GM21423 (cell line): ENCODE results near the gene PITHD1.
"Not testable (repeated sequence)": the region's sequence is repeated elsewhere in the genome, so short reads cannot be mapped to it uniquely, and the experiment has no call there.

ENCODE experiments used
- ATAC-seq: cut with Tn5 transposase; IDR thresholded peaks from one replicate; pipeline ENCODE4 v1.9.1; 2021; ENCODE audit warnings: mild to moderate bottlenecking, moderate library complexity; ENCODE audit not compliant: unreplicated experiment

Gene PITHD1

DNA sequence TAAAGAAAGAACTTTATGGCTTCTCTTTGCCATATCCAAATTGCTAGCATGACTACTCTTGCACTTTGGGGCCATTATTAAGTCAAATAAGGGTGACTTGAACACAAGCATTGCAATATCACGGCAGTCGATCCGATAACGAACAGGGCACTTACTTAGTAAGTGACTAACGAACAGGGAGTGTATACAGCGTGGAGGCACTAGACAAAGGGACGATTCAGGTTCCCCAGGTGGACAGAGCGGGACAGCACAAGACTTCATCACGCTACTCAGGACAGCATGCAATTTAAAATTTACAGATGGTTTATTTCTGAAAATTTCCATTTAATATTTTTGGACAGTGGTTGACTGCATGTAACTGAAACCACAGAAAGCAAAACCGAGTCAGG lies 5.4 kb upstream of the PITHD1 start:
- no peak for ATAC-seq

DNA sequence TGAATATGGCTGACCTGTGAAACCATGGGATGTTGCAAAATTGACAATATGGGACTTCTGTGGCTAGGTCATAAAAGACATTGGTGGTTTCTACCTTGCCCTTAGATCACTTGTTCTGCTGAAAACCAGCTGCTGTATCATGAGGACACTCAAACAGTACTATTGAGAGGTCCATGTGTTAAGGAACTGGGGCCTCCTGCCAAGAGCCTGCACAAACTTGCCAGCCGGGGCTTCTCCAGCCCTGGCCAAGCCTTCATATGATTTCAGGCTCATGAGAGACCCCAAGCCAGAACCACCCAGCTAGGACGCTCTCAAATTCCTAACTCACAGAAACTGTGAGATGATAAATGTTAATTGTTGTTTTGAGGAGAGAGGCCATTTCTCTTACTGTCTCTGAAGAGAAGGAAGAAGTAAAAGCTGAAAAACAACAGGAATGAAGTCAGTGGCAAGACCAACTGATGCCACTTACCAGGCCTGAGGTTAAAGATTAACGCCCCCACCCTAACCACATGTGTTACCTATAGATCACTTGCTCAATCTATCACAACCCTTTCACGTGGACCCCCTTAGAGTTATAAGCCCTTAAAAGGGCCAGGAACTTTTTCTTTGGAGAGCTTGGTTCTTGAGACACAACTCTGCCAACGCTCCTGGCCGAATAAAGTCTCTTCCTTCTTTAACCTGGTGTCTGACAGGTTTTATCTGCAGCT lies 3.9 kb upstream of the PITHD1 start:
- no peak for ATAC-seq

DNA sequence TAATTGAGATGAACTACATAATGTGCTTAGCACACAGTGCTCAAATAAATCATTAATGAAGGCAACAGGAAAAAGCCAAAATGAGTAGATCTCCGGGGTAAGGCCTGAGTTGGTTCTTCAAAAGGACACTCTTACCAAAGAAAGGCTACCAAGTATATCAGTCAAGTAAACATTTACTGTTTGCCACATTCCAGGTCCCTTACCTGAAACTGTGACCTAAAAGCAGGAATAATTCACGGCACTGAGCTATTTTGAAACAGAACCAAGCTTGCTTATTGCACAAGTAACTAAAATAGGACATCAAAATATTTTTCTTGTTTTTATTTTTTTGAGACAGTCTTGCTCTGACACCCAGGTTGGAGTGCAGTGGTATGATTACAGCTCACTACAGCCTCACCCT lies 2.0 kb upstream of the PITHD1 start:
- no peak for ATAC-seq

DNA sequence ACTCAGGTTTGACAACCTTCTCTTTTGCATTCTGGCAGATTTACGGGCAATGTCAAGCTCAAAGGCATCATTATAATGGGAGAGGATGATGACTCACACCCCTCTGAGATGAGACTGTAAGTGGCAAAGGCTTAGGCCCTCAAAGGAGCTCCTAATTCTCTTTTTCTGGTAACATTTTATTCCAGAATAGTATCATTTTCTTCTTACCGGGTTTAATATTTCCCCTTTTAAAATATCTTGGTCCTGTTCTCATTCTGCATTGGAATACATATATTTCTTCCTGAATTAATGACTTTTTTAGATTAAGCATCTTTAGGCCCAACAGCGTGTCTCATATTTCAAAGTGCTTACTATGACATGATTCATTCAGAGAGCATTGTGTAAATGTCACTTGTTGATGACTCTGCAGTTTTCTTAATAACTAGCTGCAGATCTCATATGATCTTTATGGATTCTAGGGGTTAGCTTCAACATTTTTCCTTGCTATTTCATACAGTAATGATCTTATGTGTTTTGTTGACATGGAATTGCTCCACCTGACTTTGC lies 1.7 kb downstream of the PITHD1 start:
- no peak for ATAC-seq

DNA sequence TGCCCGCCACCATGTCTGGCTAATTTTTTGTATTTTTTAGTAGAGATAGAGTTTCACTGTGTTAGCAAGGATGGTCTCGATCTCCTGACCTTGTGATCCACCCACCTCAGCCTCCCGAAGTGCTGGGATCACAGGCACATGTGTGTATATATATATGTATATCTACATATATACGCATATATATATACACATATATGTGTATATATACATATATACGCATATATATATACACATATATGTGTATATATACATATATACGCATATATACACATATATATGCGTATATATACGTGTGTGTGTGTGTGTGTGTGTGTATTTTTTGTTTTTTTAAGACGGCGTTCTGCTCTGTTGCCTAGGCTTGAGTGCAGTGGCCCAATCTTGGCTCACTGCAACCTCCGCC lies 4.9 kb downstream of the PITHD1 start:
- ATAC-seq, result not testable (repeated sequence)

DNA sequence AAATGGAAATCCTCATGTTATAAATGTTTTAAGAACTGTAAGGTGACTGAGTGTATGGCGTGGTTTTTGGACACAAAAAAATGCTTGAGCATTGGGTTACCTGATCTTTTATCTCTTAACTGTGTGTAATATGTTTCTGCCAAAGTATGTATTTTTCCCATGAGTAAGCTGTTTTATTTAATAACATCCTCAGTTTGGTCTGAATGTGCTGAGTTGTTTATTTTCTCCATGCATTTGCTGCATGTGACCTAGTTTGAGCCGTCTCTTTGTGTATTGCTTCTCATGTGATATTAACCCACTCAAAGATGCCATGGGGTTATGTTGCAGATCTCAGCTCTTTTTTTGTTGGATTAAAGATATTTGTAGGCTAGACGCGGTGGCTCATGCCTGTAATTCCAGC lies 6.6 kb downstream of the PITHD1 start:
- no peak for ATAC-seq

DNA sequence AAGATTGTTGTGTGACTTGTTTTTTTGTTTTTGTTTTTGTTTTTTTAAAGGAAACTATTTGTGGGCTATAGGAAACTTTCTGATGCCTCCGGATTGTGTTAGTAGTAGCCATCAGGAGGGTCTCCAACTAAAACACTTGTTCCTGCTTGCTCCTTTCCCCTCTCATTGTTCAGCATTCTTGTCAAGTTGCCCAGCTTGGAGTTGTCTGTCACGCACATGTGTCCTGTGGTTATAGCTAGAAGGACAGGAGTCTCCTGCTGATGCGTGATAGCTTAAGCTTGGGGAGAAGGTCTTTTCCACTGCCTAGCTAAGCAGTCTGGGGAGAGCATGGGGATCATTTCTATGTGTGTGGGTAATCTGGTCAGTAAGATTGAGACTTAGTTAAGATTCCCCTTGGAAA lies 9.5 kb downstream of the PITHD1 start:
- ATAC-seq, result no peak

DNA sequence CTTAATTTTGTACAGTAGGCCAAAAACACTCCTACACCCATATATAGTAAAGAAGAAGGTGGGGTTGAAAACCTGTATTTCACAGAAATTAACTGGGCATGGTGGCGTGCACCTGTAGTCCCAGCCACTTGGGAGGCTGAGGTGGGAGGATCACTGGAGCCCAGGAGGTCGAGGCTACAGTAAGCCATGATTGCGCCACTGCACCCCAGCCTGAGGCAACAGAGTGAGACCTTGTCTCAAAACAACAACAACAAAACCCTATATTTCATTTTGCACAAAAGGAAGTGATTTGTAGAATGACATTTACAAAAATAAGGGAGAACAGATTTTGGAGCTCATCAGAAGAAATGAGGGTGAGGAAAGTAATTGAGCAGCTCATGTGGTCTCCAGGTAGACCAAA lies 10.5 kb downstream of the PITHD1 start:
- ATAC-seq, result no peak

DNA sequence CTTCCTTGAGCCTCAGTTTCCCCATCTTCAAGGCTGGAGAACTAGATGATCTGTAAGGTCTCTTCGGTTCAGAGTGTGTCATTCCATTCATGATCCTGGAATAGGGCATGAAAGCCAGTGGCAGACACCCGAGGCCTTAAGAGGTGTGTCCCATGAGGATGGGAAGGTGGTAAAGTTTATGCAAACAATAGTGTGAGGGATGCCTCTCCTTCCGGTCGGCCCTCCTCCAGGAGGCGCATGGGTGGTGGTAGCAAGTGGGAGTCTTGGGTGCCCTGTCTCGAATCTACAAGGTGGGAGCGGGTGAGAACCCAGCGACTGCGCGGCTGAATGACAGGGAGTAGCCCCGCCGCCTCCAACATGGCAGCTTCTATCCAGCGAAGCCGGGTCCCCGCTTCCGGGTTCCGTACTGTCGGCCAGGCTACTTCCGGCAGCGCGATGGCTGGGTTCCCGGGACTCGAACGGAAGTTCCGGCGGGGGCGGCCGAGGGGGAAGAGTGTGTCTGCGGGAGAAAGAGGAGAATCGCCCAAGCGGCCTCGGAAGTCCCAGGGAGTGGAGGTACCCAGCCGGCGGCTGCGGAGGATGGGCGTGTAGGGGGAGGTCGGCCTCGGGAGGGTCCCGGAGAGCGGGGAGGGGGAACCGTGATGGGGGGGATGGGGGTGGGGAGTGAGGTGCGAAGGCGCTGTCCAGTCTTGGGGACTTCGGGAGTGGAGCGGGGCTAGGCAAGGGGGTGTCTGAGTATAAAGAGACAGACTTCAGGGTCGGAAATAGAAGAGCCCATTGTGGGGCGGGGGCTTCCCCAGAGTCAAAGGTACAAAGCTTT lies 12.7 kb downstream of the PITHD1 start, which contains the start of gene LYPLA2:
TSS of gene LYPLA2 (plus strand) at position 450 of the 820 bp plus-strand sequence. CDS start 1,538 bp downstream, outside the sequence.
- ATAC-seq, result peak; percentile 78

DNA sequence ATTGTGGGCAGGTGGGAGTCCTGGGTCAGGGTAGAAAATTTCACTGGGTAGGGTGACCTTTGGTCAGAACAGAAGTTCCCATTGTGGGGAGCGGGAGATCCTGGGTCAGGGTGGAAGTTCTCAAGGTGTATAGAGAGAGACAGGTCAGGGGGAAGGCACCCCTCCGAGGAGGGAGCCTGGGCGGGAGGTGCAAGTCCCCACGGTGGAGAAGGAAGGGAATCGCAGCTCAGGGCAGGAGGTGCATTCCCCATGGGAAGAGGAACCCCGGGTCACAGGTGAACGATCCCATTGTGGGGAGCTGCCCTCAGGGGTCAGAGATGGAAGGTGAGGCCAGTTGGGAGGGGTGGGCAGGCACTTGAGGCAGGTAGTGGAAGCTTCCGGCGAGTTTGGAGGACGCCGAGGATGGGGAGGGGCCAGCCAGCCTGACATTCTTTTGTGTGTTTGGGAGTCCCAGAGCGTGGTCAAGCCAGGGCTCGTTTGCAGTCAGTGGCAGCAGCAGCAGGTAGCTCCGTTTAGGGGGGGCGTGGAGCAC lies 13.4 kb downstream of the PITHD1 start:
- no peak for ATAC-seq

DNA sequence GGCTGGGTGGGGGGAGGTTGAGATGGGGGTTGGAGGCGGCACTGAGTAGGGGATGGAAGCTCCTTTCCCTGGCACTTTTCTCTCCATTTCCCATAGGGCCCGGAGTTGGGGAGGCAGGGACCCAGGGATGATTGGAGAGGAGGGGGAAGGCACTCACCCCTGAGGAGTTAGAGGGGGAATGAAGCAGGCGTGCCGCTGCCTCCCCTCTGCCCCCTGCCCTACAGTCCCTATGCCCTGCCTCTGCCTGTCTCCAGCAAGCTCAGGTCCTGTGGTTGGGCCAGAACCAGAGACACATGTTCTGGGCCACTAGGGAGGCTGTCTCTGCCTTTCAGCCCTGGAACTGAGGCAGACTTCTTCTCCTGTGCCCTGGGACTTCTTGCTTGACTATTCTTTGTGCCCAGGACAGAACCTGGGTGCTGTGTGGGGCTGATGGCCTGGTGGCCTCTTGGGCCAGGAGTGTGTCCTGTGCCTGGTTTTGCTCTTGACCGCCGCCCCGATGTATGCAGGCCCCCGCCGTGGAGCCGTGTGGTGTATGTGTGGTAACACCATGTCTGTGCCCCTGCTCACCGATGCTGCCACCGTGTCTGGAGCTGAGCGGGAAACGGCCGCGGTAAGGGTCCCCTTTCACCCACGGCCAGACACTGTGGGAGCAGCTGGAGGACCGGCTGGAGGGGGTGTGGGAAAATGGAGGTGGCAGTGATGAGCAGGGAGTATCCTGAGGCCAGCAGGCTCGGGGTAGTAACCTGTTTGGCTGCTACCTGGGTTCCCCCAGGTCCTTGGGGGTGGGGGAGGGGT lies 14.1 kb downstream of the PITHD1 start:
- ATAC-seq, result no peak

DNA sequence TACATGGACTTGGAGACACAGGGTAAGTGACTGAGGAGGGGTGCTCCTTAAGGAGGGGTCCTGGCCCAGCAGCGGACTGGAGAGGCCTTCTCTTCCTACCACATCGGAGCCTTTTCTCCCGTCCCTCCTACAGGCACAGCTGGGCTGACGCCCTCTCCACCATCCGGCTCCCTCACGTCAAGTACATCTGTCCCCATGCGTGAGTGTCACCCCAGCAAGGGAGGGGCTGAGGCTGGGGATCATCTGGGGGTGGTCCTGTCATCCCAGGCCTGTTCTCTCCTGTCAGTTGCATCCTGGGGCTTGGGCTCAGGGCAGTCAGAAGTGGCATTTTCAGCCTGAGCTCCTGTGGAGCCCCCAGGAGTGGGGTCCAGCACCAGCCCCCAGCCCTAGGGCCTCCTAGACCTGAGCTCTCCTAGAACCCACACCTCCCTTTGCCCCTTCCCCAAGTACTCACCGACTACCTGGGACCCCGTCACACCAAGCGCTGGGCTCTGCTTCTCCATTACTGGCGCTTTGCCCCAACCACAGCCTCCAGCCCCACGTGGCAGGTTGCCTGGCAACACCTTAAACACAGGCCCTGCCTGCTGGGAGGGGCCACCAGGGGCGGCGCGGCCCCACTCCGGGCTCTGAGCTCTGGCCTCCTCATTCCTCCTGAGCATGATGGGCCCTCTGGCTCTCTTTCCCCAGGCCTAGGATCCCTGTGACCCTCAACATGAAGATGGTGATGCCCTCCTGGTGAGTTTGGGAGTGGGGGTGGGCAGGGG lies 15.0 kb downstream of the PITHD1 start:
- no peak for ATAC-seq

DNA sequence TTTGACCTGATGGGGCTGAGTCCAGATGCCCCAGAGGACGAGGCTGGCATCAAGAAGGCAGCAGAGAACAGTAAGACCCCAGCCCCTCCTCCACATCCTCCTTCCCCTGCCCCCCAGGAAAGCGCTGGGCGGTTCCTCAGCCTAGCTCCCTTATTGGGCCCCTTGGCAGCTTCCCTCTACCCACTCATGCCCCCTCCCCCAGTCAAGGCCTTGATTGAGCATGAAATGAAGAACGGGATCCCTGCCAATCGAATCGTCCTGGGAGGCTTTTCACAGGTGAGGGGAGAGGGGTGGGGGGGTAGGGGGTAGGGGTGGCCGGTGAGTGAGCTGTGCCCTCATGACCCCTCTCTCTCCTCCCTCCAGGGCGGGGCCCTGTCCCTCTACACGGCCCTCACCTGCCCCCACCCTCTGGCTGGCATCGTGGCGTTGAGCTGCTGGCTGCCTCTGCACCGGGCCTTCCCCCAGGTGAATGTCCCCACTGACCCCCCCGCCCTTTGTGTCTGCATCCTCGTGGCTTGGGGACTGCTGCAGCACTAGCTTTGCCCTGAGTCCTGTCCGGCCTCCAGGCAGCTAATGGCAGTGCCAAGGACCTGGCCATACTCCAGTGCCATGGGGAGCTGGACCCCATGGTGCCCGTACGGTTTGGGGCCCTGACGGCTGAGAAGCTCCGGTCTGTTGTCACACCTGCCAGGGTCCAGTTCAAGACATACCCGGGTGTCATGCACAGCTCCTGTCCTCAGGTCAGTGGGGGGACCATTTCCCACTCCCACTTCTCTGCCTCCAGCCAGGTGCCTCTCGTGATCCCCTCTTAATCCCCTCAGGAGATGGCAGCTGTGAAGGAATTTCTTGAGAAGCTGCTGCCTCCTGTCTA lies 15.9 kb downstream of the PITHD1 start:
- ATAC-seq, result no peak

DNA sequence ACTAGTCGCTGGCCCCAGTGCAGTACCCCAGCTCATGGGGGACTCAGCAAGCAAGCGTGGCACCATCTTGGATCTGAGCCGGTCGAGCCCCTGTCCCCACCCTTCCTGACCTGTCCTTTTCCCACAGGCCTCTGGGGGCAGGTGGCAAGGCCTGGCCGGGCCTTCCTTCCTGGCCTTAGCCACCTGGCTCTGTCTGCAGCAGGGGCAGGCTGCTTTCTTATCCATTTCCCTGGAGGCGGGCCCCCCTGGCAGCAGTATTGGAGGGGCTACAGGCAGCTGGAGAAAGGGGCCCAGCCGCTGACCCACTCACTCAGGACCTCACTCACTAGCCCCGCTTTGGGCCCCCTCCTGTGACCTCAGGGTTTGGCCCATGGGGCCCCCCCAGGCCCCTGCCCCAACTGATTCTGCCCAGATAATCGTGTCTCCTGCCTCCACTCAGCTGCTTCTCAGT lies 16.5 kb downstream of the PITHD1 start:
- not testable (repeated sequence) for ATAC-seq

DNA sequence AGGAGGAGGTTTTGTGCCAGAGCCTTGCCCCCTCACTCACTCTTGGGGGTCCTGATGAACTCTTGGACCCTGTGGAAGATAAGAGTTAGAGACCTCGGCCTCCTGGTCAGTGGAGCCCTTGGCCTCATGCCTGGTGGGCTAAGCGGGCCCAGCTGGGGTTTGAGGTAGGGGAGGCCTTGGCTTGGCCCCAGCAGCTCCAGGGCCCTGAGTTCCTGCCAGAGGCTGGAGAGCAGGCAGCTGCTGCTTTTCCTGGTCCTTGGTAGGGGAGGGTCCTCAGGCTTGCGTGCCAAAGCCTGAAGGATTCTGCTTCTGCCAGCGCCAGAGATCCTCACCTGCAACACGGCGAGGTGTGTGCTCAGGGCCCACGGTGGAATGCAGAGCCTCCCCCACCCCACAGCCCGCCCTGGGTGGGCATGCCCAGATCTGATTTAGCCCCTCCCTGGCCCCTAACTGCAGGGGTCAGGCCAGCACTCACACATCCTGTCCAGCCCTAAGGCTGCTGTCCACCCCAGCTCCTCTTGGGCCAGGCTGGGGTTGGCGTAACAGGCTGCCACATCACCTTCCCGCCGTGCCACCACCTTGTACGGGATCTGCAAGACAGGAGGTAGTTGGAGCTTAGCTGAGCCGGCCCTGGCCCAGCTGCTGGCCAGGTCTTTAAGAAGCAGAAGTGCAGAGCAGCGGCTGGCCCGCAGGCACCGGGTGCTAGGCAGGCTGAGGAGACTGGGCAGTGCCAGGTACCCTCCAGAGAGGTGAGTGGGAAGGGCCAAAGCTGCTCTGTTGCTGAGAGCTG lies 17.7 kb downstream of the PITHD1 start:
- no peak for ATAC-seq

DNA sequence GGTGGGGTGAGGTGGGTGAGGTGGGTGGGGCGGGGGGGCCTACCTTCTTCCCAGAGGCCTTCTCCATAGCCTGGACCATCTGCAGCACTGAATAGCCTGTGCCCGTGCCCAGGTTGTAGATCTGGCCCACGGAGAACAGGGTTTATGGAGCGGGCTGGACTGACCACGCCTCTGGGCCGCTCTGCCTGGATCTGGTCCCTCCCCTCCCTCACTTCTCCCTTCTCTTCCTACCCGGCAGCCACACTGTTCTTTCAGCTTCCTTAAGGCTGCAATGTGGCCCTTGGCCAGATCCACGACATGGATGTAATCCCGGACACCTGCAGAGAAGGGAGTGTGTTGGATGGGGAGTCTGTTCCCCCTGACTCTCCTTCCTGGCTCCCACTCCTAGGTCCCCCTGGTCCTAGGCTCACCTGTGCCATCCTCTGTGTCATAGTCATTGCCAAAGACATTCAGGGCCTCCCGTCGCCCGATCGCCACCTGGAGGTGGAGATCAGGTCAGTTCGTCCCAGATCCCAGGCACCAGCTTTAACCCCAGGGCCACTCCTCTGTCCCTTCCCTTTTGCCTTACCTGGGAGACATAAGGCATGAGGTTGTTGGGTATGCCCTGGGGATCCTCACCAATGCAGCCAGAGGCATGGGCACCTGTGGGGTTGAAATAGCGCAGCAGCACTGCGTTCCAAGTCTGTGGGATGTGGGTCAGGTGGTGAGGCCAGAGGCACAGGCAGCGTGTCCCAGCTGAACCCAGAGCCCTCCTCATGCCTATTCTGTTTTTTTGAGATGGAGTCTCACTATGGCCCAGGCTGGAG lies 18.5 kb downstream of the PITHD1 start:
- no peak for ATAC-seq
